LNCAP (cell line): ENCODE measurements around the gene DBNL.

Experiments
- TF ChIP-seq, protein P1 (sequence below): fragments of 450-650 bp; IDR thresholded peaks from 2 replicates; pipeline ENCODE4 v1.5.1; 2017; ENCODE audit warnings: mild to moderate bottlenecking

DBNL gene

DNA sequence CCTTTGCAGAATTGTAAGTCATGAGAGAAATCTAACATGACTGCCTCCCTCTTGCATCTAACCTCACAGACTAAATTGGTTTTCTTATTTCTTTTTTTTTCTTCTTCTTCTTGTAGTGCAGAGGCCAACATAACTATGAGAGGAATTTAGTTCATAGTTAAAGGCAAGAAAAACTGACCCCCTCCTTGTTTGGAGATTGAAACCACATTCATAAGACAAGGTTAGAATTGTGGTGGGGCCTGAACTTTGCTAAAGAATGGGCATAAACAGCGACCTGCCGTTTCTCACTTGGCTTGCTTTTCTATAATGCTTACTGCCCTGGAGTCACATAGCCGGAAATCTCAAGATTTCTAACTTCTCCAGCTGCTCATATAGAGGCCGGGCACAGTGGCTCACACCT lies 40.2 kb downstream of the DBNL start:
- TF ChIP-seq, protein P1, sequence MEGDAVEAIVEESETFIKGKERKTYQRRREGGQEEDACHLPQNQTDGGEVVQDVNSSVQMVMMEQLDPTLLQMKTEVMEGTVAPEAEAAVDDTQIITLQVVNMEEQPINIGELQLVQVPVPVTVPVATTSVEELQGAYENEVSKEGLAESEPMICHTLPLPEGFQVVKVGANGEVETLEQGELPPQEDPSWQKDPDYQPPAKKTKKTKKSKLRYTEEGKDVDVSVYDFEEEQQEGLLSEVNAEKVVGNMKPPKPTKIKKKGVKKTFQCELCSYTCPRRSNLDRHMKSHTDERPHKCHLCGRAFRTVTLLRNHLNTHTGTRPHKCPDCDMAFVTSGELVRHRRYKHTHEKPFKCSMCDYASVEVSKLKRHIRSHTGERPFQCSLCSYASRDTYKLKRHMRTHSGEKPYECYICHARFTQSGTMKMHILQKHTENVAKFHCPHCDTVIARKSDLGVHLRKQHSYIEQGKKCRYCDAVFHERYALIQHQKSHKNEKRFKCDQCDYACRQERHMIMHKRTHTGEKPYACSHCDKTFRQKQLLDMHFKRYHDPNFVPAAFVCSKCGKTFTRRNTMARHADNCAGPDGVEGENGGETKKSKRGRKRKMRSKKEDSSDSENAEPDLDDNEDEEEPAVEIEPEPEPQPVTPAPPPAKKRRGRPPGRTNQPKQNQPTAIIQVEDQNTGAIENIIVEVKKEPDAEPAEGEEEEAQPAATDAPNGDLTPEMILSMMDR, result no peak

DNA sequence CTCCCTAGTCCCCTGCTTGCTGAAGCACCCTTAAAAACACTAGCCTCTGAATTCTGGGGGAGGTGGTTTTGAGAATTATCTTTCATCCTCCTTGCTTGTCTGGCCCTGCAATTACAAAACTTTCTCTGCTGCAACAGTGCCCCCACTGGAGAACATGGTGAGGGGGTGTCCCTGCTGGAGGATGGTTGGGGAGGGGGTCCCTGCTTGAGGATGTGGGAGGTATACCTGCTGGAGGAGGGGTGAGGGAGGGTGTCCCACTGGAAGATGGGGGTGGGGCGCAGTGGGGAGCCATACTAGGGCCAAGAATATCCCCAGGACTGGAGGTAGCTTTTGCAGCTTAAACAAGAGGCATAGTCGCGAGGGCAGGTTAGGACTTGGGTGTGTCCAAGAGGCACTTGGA lies 41.0 kb downstream of the DBNL start:
- TF ChIP-seq, protein P1, result no peak

DNA sequence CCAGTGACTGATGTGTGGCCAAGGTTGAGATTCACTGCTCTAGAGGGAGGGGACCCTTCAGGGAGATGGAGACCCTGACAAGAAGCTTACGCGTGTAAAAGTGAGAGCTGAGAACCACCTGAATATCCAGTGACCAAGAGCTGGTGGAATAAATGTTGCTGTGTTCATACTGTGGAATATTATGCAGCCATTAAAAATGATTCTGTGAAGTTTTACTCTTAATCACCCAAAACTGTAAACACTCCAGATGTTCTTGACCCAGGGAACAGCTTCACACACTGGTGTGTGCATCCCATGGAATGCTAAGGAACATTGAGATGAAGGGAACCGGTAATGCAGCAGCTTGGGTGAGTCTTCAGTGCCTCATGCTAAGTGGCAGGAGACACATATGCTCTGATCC lies 42.1 kb downstream of the DBNL start:
- TF ChIP-seq, protein P1, result no peak

DNA sequence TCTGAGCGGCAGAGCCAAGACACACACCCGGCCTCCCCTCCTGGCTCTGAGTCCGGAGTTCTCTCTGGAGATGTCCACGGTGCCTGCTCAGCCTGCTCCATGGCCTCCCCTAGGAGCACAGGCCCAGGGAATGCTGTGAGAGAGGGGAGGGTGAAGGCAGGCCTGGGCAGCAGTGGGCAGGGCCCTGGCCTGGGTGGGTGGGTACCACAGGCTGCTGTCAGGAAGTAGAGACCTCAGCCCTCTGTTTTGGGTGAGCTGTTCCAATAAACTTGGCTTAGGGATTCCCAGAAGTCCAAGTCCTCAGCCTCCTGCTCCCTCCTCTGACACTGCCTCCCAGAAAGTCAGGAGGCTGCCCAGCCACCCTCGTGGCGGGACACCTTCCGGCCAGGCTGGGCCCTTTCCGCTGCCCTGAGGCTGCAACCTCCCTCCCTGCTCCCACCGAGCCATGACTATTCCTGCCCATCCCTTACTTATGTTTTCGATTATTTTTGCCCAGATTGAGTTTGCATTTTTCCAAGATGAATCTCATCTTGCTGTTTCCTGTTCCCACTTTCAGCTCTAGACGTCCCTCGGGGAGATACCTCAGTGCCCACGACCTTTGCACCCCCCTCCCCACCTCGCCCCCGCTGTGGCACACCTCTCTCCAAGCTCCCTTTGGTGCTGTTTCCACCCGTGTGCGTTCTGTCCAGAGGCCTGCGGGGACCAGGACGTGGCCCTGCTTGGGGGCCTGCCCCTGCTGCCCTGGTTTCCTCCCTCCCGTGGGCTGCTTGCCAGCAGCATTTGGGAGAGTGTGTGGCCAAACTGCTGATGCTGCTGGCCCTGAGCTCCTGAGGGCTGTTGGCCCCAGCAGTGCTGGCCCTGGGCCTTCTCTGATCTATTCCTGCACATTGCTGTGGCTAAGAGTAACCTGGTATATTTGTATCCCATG lies 43.7 kb downstream of the DBNL start:
- TF ChIP-seq, protein P1, result no peak

DNA sequence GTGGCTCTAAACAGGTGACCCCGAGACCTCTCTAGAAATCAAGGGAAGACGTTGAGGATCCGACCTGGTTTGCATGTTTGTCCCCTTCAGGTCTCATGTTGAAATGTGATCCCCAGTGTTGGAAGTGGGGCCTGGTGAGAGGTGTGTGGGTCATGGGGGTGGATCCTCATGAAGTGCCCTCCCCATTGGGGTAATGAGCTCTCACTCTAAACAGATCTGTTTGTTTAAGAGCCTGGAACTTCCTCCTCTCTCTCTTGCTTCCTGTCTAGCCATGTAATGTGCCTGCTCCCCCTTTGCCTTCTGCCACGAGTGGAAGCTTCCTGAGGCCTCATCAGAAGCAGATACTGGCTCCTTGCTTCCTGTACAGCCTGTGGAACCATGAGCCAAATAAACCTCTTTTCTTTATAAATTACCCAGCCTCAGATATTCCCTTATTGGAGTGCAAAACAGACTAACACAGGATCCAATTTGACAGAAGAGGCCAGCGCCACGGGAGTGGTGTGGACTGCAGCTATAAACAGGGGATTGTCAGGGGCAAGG lies 48.7 kb downstream of the DBNL start:
- TF ChIP-seq, protein P1, result no peak

DNA sequence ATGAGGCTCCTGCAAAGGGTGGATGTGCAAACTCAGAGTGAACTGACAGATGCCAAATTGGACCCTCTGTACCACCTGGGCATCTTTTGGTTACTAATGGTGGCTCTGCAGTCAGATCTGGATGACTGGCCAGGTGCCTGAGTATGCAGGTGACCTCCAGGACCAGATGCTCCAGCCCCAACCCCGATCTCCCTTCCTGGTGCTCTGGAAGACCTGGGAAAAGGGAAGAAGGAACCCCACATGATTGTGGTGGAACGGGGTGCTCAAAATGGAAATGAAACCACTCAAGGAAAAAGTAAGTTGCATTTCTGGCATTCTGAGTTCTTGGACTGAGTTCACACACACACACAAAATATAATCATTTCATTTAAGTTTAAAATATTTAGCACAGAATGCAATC lies 49.9 kb downstream of the DBNL start:
- TF ChIP-seq, protein P1, result no peak

DNA sequence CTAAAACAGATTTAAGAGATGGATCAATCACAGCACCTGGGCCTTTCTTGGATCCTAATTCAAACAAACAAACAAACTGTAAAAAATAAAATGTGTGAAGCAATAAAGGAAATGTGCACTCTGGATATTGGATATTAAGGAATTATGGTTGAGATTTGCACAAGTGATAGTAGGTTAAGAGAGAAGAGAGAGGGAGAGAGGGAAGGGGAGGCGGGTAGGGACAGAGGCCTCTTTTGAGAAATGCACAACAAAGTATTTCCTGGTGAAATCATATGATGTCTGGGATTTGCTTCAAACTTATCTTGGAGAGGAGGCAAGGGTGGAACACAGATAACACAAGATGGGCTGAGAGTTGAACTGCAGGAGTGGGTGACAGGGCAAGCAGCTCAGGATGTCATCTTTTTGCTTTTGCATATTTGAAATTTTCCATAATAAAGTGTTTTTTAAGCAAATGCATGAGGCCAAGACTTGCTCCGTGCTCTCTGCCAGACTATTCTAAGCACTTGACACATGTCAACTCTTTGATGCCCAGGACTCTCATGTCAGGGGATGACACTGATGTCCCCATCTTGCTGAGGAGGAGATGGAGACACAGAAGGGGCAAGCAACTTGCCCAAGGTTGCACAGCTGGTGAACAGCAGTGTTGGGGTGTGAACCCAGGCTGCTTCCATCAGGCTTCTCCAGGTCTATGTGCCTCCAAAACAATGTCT lies 50.5 kb downstream of the DBNL start:
- TF ChIP-seq, protein P1, result no peak
